D721Med (cell line): ENCODE results near the gene TFCP2.

ENCODE experiments used
- DNase-seq: peaks from one replicate; pipeline ENCODE4 v3.0.0; 2011; ENCODE audit warnings: low spot score; ENCODE audit not compliant: insufficient read length
- FAIRE-seq: peaks from 2 replicates; lab custom pipeline; 2011; peaks lifted over from hg19 to GRCh38; lab: Jason Lieb, UNC
- CTCF ChIP-seq: IDR thresholded peaks from 2 replicates; pipeline ENCODE4 v1.5.1; 2012; ENCODE audit warnings: mild to moderate bottlenecking, control low read depth; ENCODE audit not compliant: insufficient read depth; ENCODE audit errors: missing control alignments

Gene TFCP2

GRCh38 chr12:51197736-51198567 lies 25.0 kb upstream of the TFCP2 start:
- no peak for TF ChIP-seq CTCF
- DNase-seq (no peak), FAIRE-seq (no peak)

GRCh38 chr12:51196547-51196946 lies 23.6 kb upstream of the TFCP2 start:
- TF ChIP-seq CTCF, result no peak
- DNase-seq, result no peak
- no peak for FAIRE-seq

GRCh38 chr12:51195841-51196240 lies 22.9 kb upstream of the TFCP2 start:
- no peak for TF ChIP-seq CTCF
- DNase-seq, result no peak
- FAIRE-seq, result no peak

GRCh38 chr12:51192284-51192671 lies 19.3 kb upstream of the TFCP2 start:
- no peak for DNase-seq
- TF ChIP-seq CTCF, result peak; percentile 0
- FAIRE-seq, result no peak

GRCh38 chr12:51191516-51192283 lies 18.8 kb upstream of the TFCP2 start:
- no peak for FAIRE-seq
- no peak for DNase-seq
- no peak for TF ChIP-seq CTCF

GRCh38 chr12:51190820-51191219 lies 17.9 kb upstream of the TFCP2 start:
- TF ChIP-seq CTCF, result no peak
- no peak for FAIRE-seq
- DNase-seq, result no peak
